Ascending aorta (tissue), 2 donors: ENCODE data around the gene TMEM233. TPM values are rescaled to one million over a fixed set of nuclear protein-coding genes. Genes with fewer than 3 reads are reported as not detected.

Experiments used
- DNase-seq, 2 donors: peaks; one replicate each; pipeline ENCODE4 v3.0.0-alpha.2; 2019; ENCODE audit warnings: low spot score in 2 of 2
- H3K27ac ChIP-seq, 2 donors: fragments of 200-600 bp; sonication (generic); one replicate each; pipeline ENCODE4 v1.5.1; 2016 to 2017; ENCODE audit warnings: mild to moderate bottlenecking in 1 of 2
- H3K27me3 ChIP-seq: fragments of 200-600 bp; sonication (generic); one replicate; pipeline ENCODE4 v1.5.1; 2017
- H3K36me3 ChIP-seq, 2 donors: fragments of 200-600 bp; sonication (generic); one replicate each; pipeline ENCODE4 v1.5.1; 2016
- H3K4me1 ChIP-seq, 2 donors: fragments of 200-600 bp; sonication (generic); one replicate each; pipeline ENCODE4 v1.5.1; 2016 to 2017; ENCODE audit warnings: mild to moderate bottlenecking in 1 of 2
- H3K4me3 ChIP-seq, 2 donors: fragments of 200-600 bp; sonication (generic); one replicate each; pipeline ENCODE4 v1.5.1; 2016 to 2017; ENCODE audit warnings: mild to moderate bottlenecking in 1 of 2
- H3K9me3 ChIP-seq, 2 donors: fragments of 200-600 bp; sonication (generic); one replicate each; pipeline ENCODE4 v1.5.1; 2016
- intact Hi-C: fragments of 100-400 bp; cut with DNase I; formaldehyde crosslinking; loops from one replicate; pipeline ENCODE4 v1.15.1; 2023
- total RNA-seq: library from RNA; depleted of rRNA; stranded (reverse); fragments of >200 nt; gene quantifications from one replicate; pipeline ENCODE4 v1.1.0, GENCODE V29; 2016
- TF ChIP-seq, protein P1 (sequence below), 3 experiments: fragments of 200-600 bp in 2 of 3; fragments of 450-650 bp in 1 of 3; sonication (generic) in 2 of 3; IDR thresholded peaks; one replicate each; pipeline ENCODE4 v1.5.1; 2016 to 2019; ENCODE audit warnings: antibody characterized with exemption in 3 of 3, mild to moderate bottlenecking in 1 of 3, moderate library complexity in 1 of 3

Gene TMEM233
- total RNA-seq, 1 donor from 2014 or later, result not detected

DNA sequence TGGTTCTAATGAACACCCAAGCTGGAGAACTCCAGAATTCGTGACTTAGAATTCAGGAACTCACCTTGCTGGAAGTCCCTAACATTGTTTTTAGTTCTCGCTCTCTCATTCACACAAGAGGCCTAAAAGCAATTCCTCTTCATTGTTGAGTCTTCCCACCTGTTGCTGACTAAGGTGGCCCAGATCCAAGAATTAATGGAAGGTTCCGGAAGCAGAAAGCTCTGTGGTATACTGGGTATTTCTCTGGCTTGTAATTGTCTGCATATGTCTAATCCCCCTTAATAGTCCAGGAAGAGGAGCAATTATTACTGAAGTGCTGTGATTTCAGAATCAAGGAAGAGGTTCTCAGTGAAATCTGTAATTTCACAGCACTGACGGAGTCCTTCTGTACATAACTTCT, 31.4 kb downstream of the TMEM233 start:
- TF ChIP-seq, protein P1, sequence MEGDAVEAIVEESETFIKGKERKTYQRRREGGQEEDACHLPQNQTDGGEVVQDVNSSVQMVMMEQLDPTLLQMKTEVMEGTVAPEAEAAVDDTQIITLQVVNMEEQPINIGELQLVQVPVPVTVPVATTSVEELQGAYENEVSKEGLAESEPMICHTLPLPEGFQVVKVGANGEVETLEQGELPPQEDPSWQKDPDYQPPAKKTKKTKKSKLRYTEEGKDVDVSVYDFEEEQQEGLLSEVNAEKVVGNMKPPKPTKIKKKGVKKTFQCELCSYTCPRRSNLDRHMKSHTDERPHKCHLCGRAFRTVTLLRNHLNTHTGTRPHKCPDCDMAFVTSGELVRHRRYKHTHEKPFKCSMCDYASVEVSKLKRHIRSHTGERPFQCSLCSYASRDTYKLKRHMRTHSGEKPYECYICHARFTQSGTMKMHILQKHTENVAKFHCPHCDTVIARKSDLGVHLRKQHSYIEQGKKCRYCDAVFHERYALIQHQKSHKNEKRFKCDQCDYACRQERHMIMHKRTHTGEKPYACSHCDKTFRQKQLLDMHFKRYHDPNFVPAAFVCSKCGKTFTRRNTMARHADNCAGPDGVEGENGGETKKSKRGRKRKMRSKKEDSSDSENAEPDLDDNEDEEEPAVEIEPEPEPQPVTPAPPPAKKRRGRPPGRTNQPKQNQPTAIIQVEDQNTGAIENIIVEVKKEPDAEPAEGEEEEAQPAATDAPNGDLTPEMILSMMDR (IDR thresholded peaks at IDR 0.05), result no peak
- Histone ChIP-seq H3K36me3 (no peaks in the 10 kb centered on the region), H3K4me3 (no peak overlapping the region), H3K27me3 (no peaks in the 10 kb centered on the region), H3K9me3 (no peaks in the 10 kb centered on the region), H3K27ac (no peak overlapping the region), H3K4me1 (no peaks in the 10 kb centered on the region)
- DNase-seq, result no peak
- intact Hi-C loops, result no loop called here

DNA sequence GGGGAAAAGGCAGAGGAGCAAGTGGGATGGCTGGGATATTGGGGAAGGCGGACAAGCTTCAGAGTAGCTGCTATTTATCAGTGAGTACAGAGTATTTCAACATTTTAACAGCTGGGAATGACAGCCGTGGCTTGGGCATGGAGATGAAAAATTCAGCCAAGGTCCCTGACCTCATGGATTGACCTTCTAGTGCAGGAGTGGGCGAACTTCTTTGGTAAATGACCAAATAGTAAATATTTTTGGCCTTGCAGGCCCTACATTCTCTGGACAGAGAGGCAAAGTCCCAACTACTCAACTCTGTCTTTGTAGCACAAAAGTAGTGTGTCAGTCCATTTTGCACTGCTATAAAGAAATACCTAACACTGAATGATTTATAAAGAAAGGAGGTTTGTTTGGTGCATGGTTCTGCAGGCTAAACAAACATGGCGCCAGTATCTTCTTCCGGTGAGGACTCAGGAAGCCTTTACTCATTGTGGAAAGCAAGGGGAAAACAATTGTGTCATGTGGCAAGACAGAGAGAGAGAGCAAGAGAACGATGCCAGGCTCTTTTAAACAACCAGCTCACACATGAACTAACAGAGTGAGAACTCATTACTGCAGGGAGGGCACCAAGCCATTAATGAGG, 33.6 kb downstream of the TMEM233 start:
- TF ChIP-seq, protein P1 (IDR thresholded peaks at IDR 0.05), result no peak
- Histone ChIP-seq H3K27ac (no peak overlapping the region), H3K9me3 (no peaks in the 10 kb centered on the region), H3K36me3 (no peaks in the 10 kb centered on the region), H3K4me1 (no peaks in the 10 kb centered on the region), H3K27me3 (no peaks in the 10 kb centered on the region), H3K4me3 (no peak overlapping the region)
- no peak for DNase-seq
- intact Hi-C loops, result no loop called here

DNA sequence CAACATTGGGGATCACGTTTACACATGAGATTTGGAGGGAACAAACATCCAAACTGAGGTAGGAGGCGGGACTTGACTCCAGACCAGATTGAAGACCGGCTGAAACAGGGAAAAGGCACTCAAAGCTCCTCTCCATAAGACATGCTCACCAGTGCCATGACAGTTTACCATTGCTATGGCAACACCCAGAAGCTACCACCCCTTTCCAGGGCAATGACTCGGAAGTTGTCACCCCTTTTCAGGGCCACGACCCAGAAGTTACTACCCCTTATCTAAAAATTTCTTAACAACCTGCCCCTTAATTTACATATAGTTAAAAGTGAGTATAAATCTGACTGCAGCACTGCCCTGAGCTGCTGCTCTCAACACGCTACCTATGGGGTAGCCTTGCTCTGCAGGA, 34.1 kb downstream of the TMEM233 start:
- Histone ChIP-seq H3K4me1 (no peaks in the 10 kb centered on the region), H3K27me3 (no peaks in the 10 kb centered on the region), H3K27ac (no peak overlapping the region), H3K4me3 (no peak overlapping the region), H3K9me3 (no peaks in the 10 kb centered on the region), H3K36me3 (no peaks in the 10 kb centered on the region)
- TF ChIP-seq, protein P1 (IDR thresholded peaks at IDR 0.05), result no peak
- intact Hi-C loops, result no loop called here
- no peak for DNase-seq

DNA sequence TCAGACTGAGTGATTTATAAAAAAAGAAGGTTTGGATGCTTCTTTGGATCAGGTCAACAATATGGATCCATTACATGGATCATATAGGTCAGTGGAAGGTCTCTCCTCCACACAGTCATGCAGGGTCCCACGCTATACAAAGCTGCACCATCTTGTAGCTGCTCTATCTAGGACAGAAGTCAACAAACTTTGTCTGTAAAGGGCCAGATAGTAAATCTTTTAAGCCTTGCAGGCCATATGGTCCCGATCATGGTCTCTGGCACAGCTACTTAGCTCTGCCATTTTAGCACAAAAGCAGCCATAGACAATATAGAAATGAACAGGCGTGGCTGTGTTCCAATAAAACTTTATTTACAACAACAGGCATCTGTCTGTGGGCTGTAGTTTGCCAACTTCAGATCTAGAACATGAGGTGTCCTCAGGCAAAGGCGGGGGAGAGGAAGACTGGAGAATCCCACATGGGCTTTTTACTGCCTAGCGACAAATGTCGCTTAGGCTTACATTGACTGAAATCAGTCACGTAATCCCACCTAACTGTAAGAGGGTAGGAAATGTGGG, 36.7 kb downstream of the TMEM233 start:
- intact Hi-C loops, result no loop called here
- H3K4me1 ChIP-seq, result no peaks in the 10 kb centered on the region
- no peak for DNase-seq
- H3K27ac ChIP-seq, result no peak overlapping the region
- H3K4me3 ChIP-seq, result no peak overlapping the region
- TF ChIP-seq, protein P1 (IDR thresholded peaks at IDR 0.05), result no peak
- H3K9me3 ChIP-seq, result no peaks in the 10 kb centered on the region
- H3K36me3 ChIP-seq, result no peaks in the 10 kb centered on the region
- H3K27me3 ChIP-seq, result no peaks in the 10 kb centered on the region

DNA sequence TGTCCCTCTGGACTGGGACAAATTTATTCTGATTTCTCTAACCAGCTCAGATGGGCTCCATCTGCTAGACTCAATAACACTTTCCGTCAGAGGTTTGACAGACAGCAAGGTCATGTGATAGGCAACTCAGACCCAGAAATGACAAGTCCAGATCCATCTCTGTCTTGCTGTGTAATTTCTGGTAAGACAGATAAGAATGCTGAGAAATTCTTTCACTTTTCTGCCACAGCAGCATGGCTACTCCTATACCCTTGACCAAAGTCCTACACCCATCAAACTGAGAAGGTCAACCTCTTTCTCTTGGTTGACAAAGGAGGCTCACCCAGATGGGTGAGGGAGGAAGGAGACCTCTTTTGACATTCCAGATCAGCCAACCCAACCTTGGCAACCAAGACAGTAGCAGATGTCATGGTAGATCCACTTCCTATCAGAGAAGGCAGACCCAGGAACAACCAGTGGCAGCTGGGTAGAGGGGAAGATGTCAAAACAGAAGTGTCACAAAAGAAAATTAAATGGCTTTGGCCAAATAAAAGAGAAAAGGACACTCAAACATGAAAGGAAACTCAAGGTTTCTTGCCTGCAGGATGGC, 37.5 kb downstream of the TMEM233 start:
- Histone ChIP-seq H3K27me3 (no peaks in the 10 kb centered on the region), H3K9me3 (no peaks in the 10 kb centered on the region), H3K4me1 (no peaks in the 10 kb centered on the region), H3K36me3 (no peaks in the 10 kb centered on the region), H3K27ac (no peak overlapping the region), H3K4me3 (no peak overlapping the region)
- TF ChIP-seq, protein P1 (IDR thresholded peaks at IDR 0.05), result no peak
- intact Hi-C loops, result no loop called here
- no peak for DNase-seq
